ENCODE data around the gene POLDIP2.

- TF ChIP-seq CTCF (conservative IDR thresholded peaks at IDR 0.05; ENCODE audit: low read depth, low read length) (peak; percentile 44), NFE2L2 (IDR thresholded peaks at IDR 0.05; ENCODE audit: low read depth, low read length) (no peak), USF2 (IDR thresholded peaks at IDR 0.05; ENCODE audit: low read depth, low read length) (no peak), POLR2A (IDR thresholded peaks at IDR 0.05; ENCODE audit: low read depth, low read length) (no peak), RFX5 (IDR thresholded peaks at IDR 0.05; ENCODE audit: low read depth, low read length) (no peak), RAD21 (IDR thresholded peaks at IDR 0.05; ENCODE audit: low read length) (peak; percentile 32)
Observed at GRCh38 chr17:28346746-28347246, 10.5 kb downstream of the POLDIP2 start.

All from IMR-90 (cell line).